GM21367 (cell line): ENCODE data around the gene MAMDC4.

ENCODE experiments used
- ATAC-seq: cut with Tn5 transposase; IDR thresholded peaks from one replicate; pipeline ENCODE4 v1.9.1; 2021; ENCODE audit not compliant: unreplicated experiment

MAMDC4 gene

DNA sequence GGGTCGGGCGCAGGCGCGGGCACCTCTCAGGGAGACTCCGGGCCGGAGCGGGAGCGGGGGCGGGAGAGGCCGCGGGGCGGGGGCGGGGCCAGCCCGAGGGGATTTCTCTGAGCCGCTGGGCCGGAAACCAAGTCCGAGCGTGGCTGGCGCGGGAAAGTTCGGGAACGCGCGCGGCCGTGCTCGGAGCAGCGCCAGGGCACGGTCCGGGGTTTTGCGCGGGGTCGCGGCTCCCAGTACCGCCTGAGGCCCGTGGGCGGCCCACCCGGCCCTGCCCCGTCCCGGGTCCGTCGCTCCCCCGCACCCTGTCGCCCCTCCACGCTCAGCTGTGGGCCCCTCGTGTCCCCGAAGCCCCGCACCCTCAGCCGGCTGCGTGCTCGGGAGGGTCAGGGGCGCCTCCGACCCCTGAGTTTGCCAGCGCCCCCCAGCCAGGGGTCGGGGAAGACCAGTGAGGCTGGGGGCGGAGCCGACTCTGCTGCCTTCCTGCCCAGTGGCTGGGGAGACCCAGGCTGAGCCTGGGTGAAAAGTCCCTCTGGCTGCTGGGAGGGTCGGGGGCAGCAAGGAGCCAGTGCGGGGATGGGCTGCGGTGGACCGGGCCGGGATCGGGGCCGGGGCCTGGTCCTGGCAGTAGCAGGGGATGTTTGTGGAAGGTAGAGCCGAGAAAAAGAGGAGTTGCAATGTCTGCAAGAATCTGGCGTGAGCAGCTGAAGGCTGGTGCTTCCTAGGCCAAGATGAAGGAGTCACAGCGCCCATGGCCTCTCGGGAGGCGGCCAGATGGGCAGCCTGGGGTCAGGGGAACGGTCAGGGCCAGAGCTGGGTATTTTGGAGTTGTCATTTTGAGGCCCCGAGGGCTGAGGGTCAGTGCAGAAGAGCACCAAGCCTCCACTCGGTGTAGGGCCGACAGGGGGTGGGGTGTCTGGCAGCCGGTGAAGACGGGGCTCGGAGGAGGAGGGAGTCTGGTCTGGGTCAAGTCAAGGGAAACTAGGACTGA is 34.8 kb downstream of the MAMDC4 start:
- peak; percentile 13 for ATAC-seq

DNA sequence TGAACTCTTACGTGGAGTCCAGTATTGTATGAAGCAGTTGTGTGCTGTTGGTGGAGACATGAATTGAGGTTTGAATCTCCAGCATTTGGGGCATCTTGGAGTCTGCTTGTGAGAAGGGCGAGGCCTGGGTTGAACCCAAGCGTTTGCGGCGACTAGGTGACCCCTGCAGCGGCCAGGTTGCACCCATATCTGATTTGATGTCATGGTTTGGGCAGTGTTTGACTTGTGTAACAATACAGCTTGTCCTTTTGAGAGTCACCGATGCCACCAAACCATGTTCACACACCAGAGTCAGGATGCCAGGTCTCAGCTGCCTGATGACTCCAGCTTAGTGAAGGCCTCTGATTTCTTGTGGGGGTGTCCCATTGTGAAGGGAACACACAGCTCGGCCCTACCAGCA is 36.3 kb downstream of the MAMDC4 start:
- no peak for ATAC-seq

DNA sequence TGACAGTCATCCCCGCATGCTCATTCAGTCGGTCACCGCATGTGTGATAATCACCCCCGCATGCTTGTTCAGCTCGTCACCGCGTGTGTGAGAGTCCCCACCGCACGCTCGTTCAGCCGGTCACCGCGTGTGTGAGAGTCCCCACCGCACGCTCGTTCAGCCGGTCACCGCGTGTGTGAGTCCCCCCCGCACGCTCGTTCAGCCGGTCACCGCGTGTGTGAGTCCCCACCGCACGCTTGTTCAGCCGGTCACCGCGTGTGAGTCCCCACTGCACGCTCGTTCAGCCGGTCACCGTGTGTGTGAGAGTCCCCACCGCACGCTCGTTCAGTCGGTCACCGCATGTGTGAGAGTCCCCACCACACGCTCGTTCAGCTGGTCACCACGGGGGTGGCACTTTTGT is 37.7 kb downstream of the MAMDC4 start:
- ATAC-seq, result no peak

DNA sequence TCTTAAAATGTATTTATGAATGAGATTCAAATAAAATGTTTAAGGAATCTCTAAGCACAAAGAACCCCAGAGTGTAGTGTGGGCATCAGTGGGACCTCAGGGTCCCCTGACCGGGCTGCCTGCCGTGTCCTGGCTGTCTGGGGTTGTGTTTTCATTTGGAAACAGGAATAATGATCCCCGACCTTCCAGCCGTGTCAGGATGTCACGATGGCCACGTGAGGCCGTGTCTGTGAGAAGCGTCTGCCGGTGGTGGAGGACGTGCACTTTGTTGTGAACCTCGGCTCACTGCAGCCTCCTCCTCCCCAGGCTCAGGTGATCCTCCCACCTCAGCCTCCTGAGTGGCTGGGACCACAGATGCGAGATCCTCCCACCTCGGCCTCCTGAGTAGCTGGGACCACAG is 38.5 kb downstream of the MAMDC4 start:
- ATAC-seq, result no peak

DNA sequence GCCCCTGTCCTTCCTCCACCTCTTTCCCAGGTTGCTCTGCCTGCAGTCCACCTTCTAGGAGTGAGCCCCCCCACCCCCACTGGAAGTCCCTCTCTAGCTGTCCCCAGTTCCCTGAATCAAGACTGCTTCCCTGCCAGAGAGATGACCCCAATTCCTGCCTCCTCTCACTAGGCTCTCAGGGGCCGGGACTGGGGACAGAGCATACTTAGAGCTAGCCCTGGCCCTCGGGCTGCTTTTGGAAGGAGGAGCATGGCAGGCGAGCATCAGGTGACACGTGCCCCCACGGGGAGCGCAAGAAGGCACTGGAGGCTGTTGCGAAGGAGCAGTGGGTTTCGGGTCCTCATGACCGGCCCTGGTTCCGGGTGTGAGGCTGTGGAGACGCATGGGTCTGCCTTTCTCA is 43.9 kb downstream of the MAMDC4 start:
- ATAC-seq, result no peak

- ATAC-seq, result no peak
These were observed 46.4 kb downstream of the MAMDC4 start for GRCh38 chr9:136898483-136899100.

- no peak for ATAC-seq
These were observed 47.0 kb downstream of the MAMDC4 start for GRCh38 chr9:136899196-136899595.

GRCh38 chr9:136900556-136900955 is 48.4 kb downstream of the MAMDC4 start:
- no peak for ATAC-seq

GRCh38 chr9:136900988-136901515 is 48.9 kb downstream of the MAMDC4 start:
- ATAC-seq, result no peak

- ATAC-seq, result peak; percentile 47
These were observed 49.5 kb downstream of the MAMDC4 start for GRCh38 chr9:136901516-136902258.

GRCh38 chr9:136902259-136902821 is 50.2 kb downstream of the MAMDC4 start:
- peak; percentile 24 for ATAC-seq

GRCh38 chr9:136903041-136903554 is 51.0 kb downstream of the MAMDC4 start:
- no peak for ATAC-seq

DNA sequence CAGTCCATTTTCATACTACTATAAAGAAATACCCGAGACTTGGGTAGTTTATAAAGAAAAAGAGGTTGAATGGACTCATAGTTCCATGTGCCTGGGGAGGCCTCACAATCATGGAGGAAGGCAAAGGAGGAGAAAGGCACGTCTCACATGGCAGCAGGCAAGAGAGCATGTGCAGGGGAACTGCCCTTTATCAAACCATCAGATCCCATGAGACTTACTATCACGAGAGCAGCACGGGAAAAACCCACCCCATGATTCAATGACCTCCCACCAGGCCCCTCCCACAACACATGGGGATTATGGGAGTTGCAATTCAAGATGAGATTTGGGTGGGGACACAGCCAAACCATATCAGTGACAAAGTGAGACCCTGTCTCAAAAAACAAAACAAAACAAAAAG is 54.1 kb downstream of the MAMDC4 start:
- no peak for ATAC-seq

GRCh38 chr9:136907011-136907914 is 55.1 kb downstream of the MAMDC4 start:
- no peak for ATAC-seq
